ENCODE results near the gene SCRN3.

Gene SCRN3

GRCh38 chr2:174446531-174446930 is 51.0 kb downstream of the SCRN3 start:
- H3K36me3 ChIP-seq (ENCODE audit: insufficient read depth, low read depth, low read length) = no peaks in the 10 kb centered on the region
- H3K9ac ChIP-seq (ENCODE audit: low read depth, low read length) = no peak overlapping the region
- H3K27me3 ChIP-seq (ENCODE audit: insufficient read depth, low read length) = no peaks in the 10 kb centered on the region
- no peak overlapping the region for H3K4me3 ChIP-seq (ENCODE audit: low read length)
- H3K9me3 ChIP-seq (ENCODE audit: insufficient read depth, low read depth, low read length) = no peaks in the 10 kb centered on the region
- H3K4me1 ChIP-seq (ENCODE audit: insufficient read depth, low read length) = no peaks in the 10 kb centered on the region
- H3K27ac ChIP-seq (ENCODE audit: low read length) = no peak overlapping the region

- Histone ChIP-seq H3K27me3 (ENCODE audit: insufficient read depth, low read length) (no peaks in the 10 kb centered on the region), H3K27ac (ENCODE audit: low read length) (no peak overlapping the region), H3K9me3 (ENCODE audit: insufficient read depth, low read depth, low read length) (no peaks in the 10 kb centered on the region), H3K4me3 (ENCODE audit: low read length) (no peak overlapping the region), H3K36me3 (ENCODE audit: insufficient read depth, low read depth, low read length) (no peaks in the 10 kb centered on the region), H3K9ac (ENCODE audit: low read depth, low read length) (no peak overlapping the region), H3K4me1 (ENCODE audit: insufficient read depth, low read length) (no peaks in the 10 kb centered on the region)
Observed at GRCh38 chr2:174449033-174449432, 53.5 kb downstream of the SCRN3 start.

GRCh38 chr2:174450021-174450816 is 54.7 kb downstream of the SCRN3 start:
- no peak overlapping the region for H3K9ac ChIP-seq (ENCODE audit: low read depth, low read length)
- H3K9me3 ChIP-seq (ENCODE audit: insufficient read depth, low read depth, low read length) = no peaks in the 10 kb centered on the region
- H3K4me3 ChIP-seq (ENCODE audit: low read length) = no peak overlapping the region
- H3K4me1 ChIP-seq (ENCODE audit: insufficient read depth, low read length) = 0 out of 2 replicates have a peak, but pooled peaks cover under 1% of the 10 kb centered on the region
- H3K27me3 ChIP-seq (ENCODE audit: insufficient read depth, low read length) = no peaks in the 10 kb centered on the region
- no peaks in the 10 kb centered on the region for H3K36me3 ChIP-seq (ENCODE audit: insufficient read depth, low read depth, low read length)
- H3K27ac ChIP-seq (ENCODE audit: low read length) = no peak overlapping the region

GRCh38 chr2:174454566-174454965 is 59.0 kb downstream of the SCRN3 start:
- Histone ChIP-seq H3K9me3 (ENCODE audit: insufficient read depth, low read depth, low read length) (no peaks in the 10 kb centered on the region), H3K27me3 (ENCODE audit: insufficient read depth, low read length) (no peaks in the 10 kb centered on the region), H3K4me3 (ENCODE audit: low read length) (no peak overlapping the region), H3K27ac (ENCODE audit: low read length) (no peak overlapping the region), H3K4me1 (ENCODE audit: insufficient read depth, low read length) (0 out of 2 replicates have a peak, but pooled peaks cover 3% of the 10 kb centered on the region), H3K9ac (ENCODE audit: low read depth, low read length) (no peak overlapping the region), H3K36me3 (ENCODE audit: insufficient read depth, low read depth, low read length) (no peaks in the 10 kb centered on the region)

GRCh38 chr2:174461221-174461620 is 65.7 kb downstream of the SCRN3 start:
- H3K36me3 ChIP-seq (ENCODE audit: insufficient read depth, low read depth, low read length) = no peaks in the 10 kb centered on the region
- no peak overlapping the region for H3K4me3 ChIP-seq (ENCODE audit: low read length)
- no peaks in the 10 kb centered on the region for H3K27me3 ChIP-seq (ENCODE audit: insufficient read depth, low read length)
- no peaks in the 10 kb centered on the region for H3K4me1 ChIP-seq (ENCODE audit: insufficient read depth, low read length)
- no peak overlapping the region for H3K9ac ChIP-seq (ENCODE audit: low read depth, low read length)
- H3K9me3 ChIP-seq (ENCODE audit: insufficient read depth, low read depth, low read length) = no peaks in the 10 kb centered on the region
- no peak overlapping the region for H3K27ac ChIP-seq (ENCODE audit: low read length)

GRCh38 chr2:174465327-174465726 is 69.8 kb downstream of the SCRN3 start:
- no peaks in the 10 kb centered on the region for H3K9me3 ChIP-seq (ENCODE audit: insufficient read depth, low read depth, low read length)

GRCh38 chr2:174473796-174474195 is 78.3 kb downstream of the SCRN3 start:
- Histone ChIP-seq H3K27ac (ENCODE audit: low read length) (no peak overlapping the region), H3K27me3 (ENCODE audit: insufficient read depth, low read length) (no peaks in the 10 kb centered on the region), H3K9me3 (ENCODE audit: insufficient read depth, low read depth, low read length) (no peaks in the 10 kb centered on the region), H3K9ac (ENCODE audit: low read depth, low read length) (no peak overlapping the region), H3K36me3 (ENCODE audit: insufficient read depth, low read depth, low read length) (no peaks in the 10 kb centered on the region), H3K4me1 (ENCODE audit: insufficient read depth, low read length) (no peaks in the 10 kb centered on the region), H3K4me3 (ENCODE audit: low read length) (no peak overlapping the region)

More at GRCh38 chr2:174465327-174465726, 69.8 kb downstream of the SCRN3 start:
- no peaks in the 10 kb centered on the region for H3K36me3 ChIP-seq (ENCODE audit: insufficient read depth, low read depth, low read length)
- H3K27ac ChIP-seq (ENCODE audit: low read length) = no peak overlapping the region
- no peak overlapping the region for H3K4me3 ChIP-seq (ENCODE audit: low read length)
- H3K4me1 ChIP-seq (ENCODE audit: insufficient read depth, low read length) = no peaks in the 10 kb centered on the region
- H3K9ac ChIP-seq (ENCODE audit: low read depth, low read length) = no peak overlapping the region
- H3K27me3 ChIP-seq (ENCODE audit: insufficient read depth, low read length) = no peaks in the 10 kb centered on the region

- H3K4me1 ChIP-seq (ENCODE audit: insufficient read depth, low read length) = no peaks in the 10 kb centered on the region
- H3K9ac ChIP-seq (ENCODE audit: low read depth, low read length) = no peak overlapping the region
- H3K36me3 ChIP-seq (ENCODE audit: insufficient read depth, low read depth, low read length) = no peaks in the 10 kb centered on the region
- H3K27ac ChIP-seq (ENCODE audit: low read length) = no peak overlapping the region
- no peaks in the 10 kb centered on the region for H3K27me3 ChIP-seq (ENCODE audit: insufficient read depth, low read length)
- H3K4me3 ChIP-seq (ENCODE audit: low read length) = no peak overlapping the region
- H3K9me3 ChIP-seq (ENCODE audit: insufficient read depth, low read depth, low read length) = no peaks in the 10 kb centered on the region
Observed at GRCh38 chr2:174477759-174478158, 82.2 kb downstream of the SCRN3 start.

Measured in iPS-20b (cell line).